Liver (tissue), 9 donors: Measurements from ENCODE around the gene C14orf180. TPM values are rescaled to one million over a fixed set of nuclear protein-coding genes. Genes with fewer than 3 reads are reported as not detected.

ENCODE experiments used
- DNase-seq: peaks from one replicate; pipeline ENCODE4 v3.0.0-alpha.2; 2017; ENCODE audit warnings: low spot score
- H3K27ac ChIP-seq, 2 donors: one replicate each; pipeline ENCODE4 v1.7.0; 2013; ENCODE audit warnings: inconsistent platforms in 2 of 2, low read length in 2 of 2, control low read depth in 1 of 2, low read depth in 1 of 2, mild to moderate bottlenecking in 1 of 2
- H3K27me3 ChIP-seq, 4 donors: one replicate each; pipeline versions ENCODE4 v1.6.1 to v1.7.0; 2013; ENCODE audit warnings: low read length in 3 of 4, inconsistent platforms in 1 of 4, mild to moderate bottlenecking in 1 of 4, moderate library complexity in 1 of 4; ENCODE audit not compliant: control insufficient read depth in 4 of 4, insufficient read depth in 4 of 4
- H3K36me3 ChIP-seq, 4 donors: one replicate each; pipeline versions ENCODE4 v1.6.1 to v1.7.0; 2013; ENCODE audit warnings: low read length in 3 of 4, mild to moderate bottlenecking in 3 of 4, low read depth in 1 of 4, moderate library complexity in 1 of 4; ENCODE audit not compliant: control insufficient read depth in 4 of 4, insufficient read depth in 3 of 4
- H3K4me1 ChIP-seq, 4 donors: one replicate each; pipeline versions ENCODE4 v1.6.1 to v1.7.0; 2013; ENCODE audit warnings: low read length in 3 of 4, mild to moderate bottlenecking in 3 of 4, moderate library complexity in 1 of 4; ENCODE audit not compliant: control insufficient read depth in 4 of 4, insufficient read depth in 4 of 4
- H3K4me3 ChIP-seq, 3 donors: one replicate each; pipeline versions ENCODE4 v1.6.1 to v1.7.0; 2013; ENCODE audit warnings: low read length in 3 of 3, control low read depth in 1 of 3, low read depth in 1 of 3, mild to moderate bottlenecking in 1 of 3
- H3K9ac ChIP-seq, 2 donors: one replicate each; pipeline ENCODE4 v1.7.0; 2013; ENCODE audit warnings: low read length in 2 of 2, mild to moderate bottlenecking in 2 of 2, moderate library complexity in 2 of 2, control low read depth in 1 of 2, low read depth in 1 of 2
- H3K9me3 ChIP-seq, 4 donors: one replicate each; pipeline versions ENCODE4 v1.6.1 to v1.7.0; 2013; ENCODE audit warnings: low read length in 3 of 4; ENCODE audit not compliant: control insufficient read depth in 4 of 4
- EGR1 ChIP-seq, 2 donors: IDR thresholded peaks; 2 replicates each; pipeline ENCODE4 v1.6.1; 2016 to 2018; ENCODE audit warnings: antibody characterized with exemption in 2 of 2, low read depth in 2 of 2
- FOXA1 ChIP-seq: IDR thresholded peaks from 2 replicates; pipeline ENCODE4 v1.6.1; 2016; ENCODE audit warnings: antibody characterized with exemption
- FOXA2 ChIP-seq: IDR thresholded peaks from 2 replicates; pipeline ENCODE4 v1.6.1; 2016; ENCODE audit warnings: antibody characterized with exemption
- GABPA ChIP-seq, 2 donors: IDR thresholded peaks in 1 of 2; conservative IDR thresholded peaks in 1 of 2; 2 replicates each; pipeline ENCODE4 v1.6.1; 2016; ENCODE audit warnings: antibody characterized with exemption in 2 of 2, mild to moderate bottlenecking in 1 of 2, moderate library complexity in 1 of 2
- HNF4A ChIP-seq, 2 donors: conservative IDR thresholded peaks; 2 replicates each; pipeline ENCODE4 v1.6.1; 2016; ENCODE audit warnings: antibody characterized with exemption in 2 of 2, mild to moderate bottlenecking in 2 of 2
- HNF4G ChIP-seq: IDR thresholded peaks from 2 replicates; pipeline ENCODE4 v1.6.1; 2016; ENCODE audit warnings: antibody characterized with exemption
- JUND ChIP-seq, 2 donors: IDR thresholded peaks; 2 replicates each; pipeline ENCODE4 v1.6.1; 2016; ENCODE audit warnings: antibody characterized with exemption in 2 of 2
- NR2F2 ChIP-seq: IDR thresholded peaks from 2 replicates; pipeline ENCODE4 v1.6.1; 2016; ENCODE audit warnings: antibody characterized with exemption
- RAD21 ChIP-seq, 2 donors: IDR thresholded peaks; 2 replicates each; pipeline ENCODE4 v1.6.1; 2016; ENCODE audit warnings: antibody characterized with exemption in 2 of 2, mild to moderate bottlenecking in 2 of 2
- RXRA ChIP-seq, 2 donors: IDR thresholded peaks; 2 replicates each; pipeline ENCODE4 v1.6.1; 2017 to 2018; ENCODE audit warnings: antibody characterized with exemption in 2 of 2, mild to moderate bottlenecking in 1 of 2
- SP1 ChIP-seq: IDR thresholded peaks from 2 replicates; pipeline ENCODE4 v1.6.1; 2018; ENCODE audit warnings: antibody characterized with exemption, mild to moderate bottlenecking
- TAF1 ChIP-seq: conservative IDR thresholded peaks from 2 replicates; pipeline ENCODE4 v1.6.1; 2016; ENCODE audit warnings: antibody characterized with exemption, mild to moderate bottlenecking
- YY1 ChIP-seq: IDR thresholded peaks from 2 replicates; pipeline ENCODE4 v1.6.1; 2016; ENCODE audit warnings: antibody characterized with exemption, mild to moderate bottlenecking
- WGBS: extraction: QIAGEN DNeasy Blood & Tissue Kit; methylation state at CpG from one replicate; pipeline ENCODE4 v1.1.7; 2013; 5-methylcytosine and 5-hydroxymethylcytosine counted together
- polyA plus RNA-seq, 2 donors: library from polyadenylated mRNA; stranded (reverse) in 1 of 2; unstranded in 1 of 2; fragments of 200-250 nt in 1 of 2; fragments of >200 nt in 1 of 2; fragmentation: Nextera tagmentation in 1 of 2; extraction: Ambion mirVana in 1 of 2; gene quantifications; one replicate each; pipeline versions ENCODE4 v1.2.1 to v1.2.3, GENCODE V29; 2013 to 2015
- total RNA-seq, 2 donors: library from RNA; depleted of rRNA; stranded (reverse); fragments of >200 nt; gene quantifications; one replicate each; pipeline ENCODE4 v1.2.3, GENCODE V29; 2014
- TF ChIP-seq, protein P1 (sequence below): IDR thresholded peaks from 2 replicates; pipeline ENCODE4 v1.6.1; 2016; ENCODE audit warnings: antibody characterized with exemption, mild to moderate bottlenecking
- TF ChIP-seq, protein P2 (sequence below): fragments of 150-350 bp; IDR thresholded peaks from 2 replicates; pipeline ENCODE4 v1.5.1; 2017; ENCODE audit warnings: improper control_type of control experiment, low read depth, low read length; ENCODE audit not compliant: missing input control
- TF ChIP-seq, protein P3 (sequence below): IDR thresholded peaks from 2 replicates; pipeline ENCODE4 v1.6.1; 2016; ENCODE audit warnings: antibody characterized with exemption
- TF ChIP-seq, protein P4 (sequence below): IDR thresholded peaks from 2 replicates; pipeline ENCODE4 v1.6.1; 2016; ENCODE audit warnings: antibody characterized with exemption
- TF ChIP-seq, protein P5 (sequence below): IDR thresholded peaks from 2 replicates; pipeline ENCODE4 v1.6.1; 2016; ENCODE audit warnings: antibody characterized with exemption
- donor health status: healthy.
- donor health status: healthy.
- donor health status: healthy.
- donor health status: healthy.
- donor health status: healthy.

Gene C14orf180
- total and polyA plus RNA-seq, 4 donors = 0.09 to 4.0 (median 2.9) TPM

DNA sequence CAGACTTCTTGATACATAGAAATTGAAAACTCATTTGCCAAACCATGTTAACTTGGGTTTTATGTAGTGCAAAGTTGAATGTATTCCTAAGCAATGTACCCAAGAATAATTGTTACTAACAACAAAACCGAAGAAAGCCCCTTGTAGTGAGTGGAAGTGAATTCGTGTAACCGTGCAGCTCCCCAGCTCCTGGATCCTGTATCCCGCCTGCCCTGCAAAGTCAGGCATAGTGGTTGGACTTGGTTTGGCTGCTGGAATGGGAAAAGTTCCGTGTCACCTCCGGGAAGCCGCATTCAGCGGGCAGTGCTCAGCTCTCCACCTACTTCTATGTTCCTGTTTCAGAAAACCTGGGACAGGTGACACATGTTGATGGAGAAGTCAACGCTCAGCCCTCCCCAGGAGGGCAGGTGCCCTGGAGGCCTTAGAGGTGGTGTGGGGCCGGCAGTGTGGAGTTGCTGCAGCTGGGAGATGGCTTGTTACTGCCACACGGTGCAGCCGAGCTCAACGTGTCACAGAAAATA lies 29.2 kb upstream of the C14orf180 start:
- no peak for DNase-seq
- Histone ChIP-seq H3K9me3 (no peaks in the 10 kb centered on the region), H3K9ac (no peak overlapping the region), H3K27ac (no peak overlapping the region), H3K36me3 (no peaks in the 10 kb centered on the region), H3K4me3 (no peak overlapping the region), H3K27me3 (peaks cover 0 to 11% (median 5%) of the 10 kb centered on the region in 4 donors), H3K4me1 (no peaks in the 10 kb centered on the region)
- WGBS = 75% methylated on average over 13 of the region's 13 CpGs
- TF ChIP-seq, protein P1, sequence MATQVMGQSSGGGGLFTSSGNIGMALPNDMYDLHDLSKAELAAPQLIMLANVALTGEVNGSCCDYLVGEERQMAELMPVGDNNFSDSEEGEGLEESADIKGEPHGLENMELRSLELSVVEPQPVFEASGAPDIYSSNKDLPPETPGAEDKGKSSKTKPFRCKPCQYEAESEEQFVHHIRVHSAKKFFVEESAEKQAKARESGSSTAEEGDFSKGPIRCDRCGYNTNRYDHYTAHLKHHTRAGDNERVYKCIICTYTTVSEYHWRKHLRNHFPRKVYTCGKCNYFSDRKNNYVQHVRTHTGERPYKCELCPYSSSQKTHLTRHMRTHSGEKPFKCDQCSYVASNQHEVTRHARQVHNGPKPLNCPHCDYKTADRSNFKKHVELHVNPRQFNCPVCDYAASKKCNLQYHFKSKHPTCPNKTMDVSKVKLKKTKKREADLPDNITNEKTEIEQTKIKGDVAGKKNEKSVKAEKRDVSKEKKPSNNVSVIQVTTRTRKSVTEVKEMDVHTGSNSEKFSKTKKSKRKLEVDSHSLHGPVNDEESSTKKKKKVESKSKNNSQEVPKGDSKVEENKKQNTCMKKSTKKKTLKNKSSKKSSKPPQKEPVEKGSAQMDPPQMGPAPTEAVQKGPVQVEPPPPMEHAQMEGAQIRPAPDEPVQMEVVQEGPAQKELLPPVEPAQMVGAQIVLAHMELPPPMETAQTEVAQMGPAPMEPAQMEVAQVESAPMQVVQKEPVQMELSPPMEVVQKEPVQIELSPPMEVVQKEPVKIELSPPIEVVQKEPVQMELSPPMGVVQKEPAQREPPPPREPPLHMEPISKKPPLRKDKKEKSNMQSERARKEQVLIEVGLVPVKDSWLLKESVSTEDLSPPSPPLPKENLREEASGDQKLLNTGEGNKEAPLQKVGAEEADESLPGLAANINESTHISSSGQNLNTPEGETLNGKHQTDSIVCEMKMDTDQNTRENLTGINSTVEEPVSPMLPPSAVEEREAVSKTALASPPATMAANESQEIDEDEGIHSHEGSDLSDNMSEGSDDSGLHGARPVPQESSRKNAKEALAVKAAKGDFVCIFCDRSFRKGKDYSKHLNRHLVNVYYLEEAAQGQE = no peak
- TF ChIP-seq NR2F2 = no peak
- no peak for TF ChIP-seq YY1
- TF ChIP-seq JUND (IDR thresholded peaks at IDR 0.05) = no peak
- no peak for TF ChIP-seq GABPA (IDR thresholded peaks at IDR 0.05 in 1 of 2, conservative IDR thresholded peaks at IDR 0.05 in 1 of 2)
- TF ChIP-seq, protein P2, sequence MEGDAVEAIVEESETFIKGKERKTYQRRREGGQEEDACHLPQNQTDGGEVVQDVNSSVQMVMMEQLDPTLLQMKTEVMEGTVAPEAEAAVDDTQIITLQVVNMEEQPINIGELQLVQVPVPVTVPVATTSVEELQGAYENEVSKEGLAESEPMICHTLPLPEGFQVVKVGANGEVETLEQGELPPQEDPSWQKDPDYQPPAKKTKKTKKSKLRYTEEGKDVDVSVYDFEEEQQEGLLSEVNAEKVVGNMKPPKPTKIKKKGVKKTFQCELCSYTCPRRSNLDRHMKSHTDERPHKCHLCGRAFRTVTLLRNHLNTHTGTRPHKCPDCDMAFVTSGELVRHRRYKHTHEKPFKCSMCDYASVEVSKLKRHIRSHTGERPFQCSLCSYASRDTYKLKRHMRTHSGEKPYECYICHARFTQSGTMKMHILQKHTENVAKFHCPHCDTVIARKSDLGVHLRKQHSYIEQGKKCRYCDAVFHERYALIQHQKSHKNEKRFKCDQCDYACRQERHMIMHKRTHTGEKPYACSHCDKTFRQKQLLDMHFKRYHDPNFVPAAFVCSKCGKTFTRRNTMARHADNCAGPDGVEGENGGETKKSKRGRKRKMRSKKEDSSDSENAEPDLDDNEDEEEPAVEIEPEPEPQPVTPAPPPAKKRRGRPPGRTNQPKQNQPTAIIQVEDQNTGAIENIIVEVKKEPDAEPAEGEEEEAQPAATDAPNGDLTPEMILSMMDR = no peak
- TF ChIP-seq, protein P3, sequence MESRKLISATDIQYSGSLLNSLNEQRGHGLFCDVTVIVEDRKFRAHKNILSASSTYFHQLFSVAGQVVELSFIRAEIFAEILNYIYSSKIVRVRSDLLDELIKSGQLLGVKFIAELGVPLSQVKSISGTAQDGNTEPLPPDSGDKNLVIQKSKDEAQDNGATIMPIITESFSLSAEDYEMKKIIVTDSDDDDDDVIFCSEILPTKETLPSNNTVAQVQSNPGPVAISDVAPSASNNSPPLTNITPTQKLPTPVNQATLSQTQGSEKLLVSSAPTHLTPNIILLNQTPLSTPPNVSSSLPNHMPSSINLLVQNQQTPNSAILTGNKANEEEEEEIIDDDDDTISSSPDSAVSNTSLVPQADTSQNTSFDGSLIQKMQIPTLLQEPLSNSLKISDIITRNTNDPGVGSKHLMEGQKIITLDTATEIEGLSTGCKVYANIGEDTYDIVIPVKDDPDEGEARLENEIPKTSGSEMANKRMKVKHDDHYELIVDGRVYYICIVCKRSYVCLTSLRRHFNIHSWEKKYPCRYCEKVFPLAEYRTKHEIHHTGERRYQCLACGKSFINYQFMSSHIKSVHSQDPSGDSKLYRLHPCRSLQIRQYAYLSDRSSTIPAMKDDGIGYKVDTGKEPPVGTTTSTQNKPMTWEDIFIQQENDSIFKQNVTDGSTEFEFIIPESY = no peak
- TF ChIP-seq, protein P4, sequence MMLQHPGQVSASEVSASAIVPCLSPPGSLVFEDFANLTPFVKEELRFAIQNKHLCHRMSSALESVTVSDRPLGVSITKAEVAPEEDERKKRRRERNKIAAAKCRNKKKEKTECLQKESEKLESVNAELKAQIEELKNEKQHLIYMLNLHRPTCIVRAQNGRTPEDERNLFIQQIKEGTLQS = no peak
- TF ChIP-seq FOXA2 = no peak
- no peak for TF ChIP-seq HNF4A (conservative IDR thresholded peaks at IDR 0.05)
- no peak for TF ChIP-seq SP1
- TF ChIP-seq, protein P5, sequence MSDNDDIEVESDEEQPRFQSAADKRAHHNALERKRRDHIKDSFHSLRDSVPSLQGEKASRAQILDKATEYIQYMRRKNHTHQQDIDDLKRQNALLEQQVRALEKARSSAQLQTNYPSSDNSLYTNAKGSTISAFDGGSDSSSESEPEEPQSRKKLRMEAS = no peak
- TF ChIP-seq HNF4G = no peak
- no peak for TF ChIP-seq EGR1 (IDR thresholded peaks at IDR 0.05; ENCODE audit: low read depth in 2 of 2)
- no peak for TF ChIP-seq RXRA (IDR thresholded peaks at IDR 0.05)
- TF ChIP-seq RAD21 (IDR thresholded peaks at IDR 0.05) = no peak
- TF ChIP-seq TAF1 = no peak
- no peak for TF ChIP-seq FOXA1
